B cell (primary cell): ENCODE results near the gene PRR16. TPM values are rescaled to one million over a fixed set of nuclear protein-coding genes. Genes with fewer than 3 reads are reported as not detected.

Experiments
- ATAC-seq: fragments of 200-7000 bp; cut with Tn5 transposase; one replicate; pipeline ENCODE4 v1.10.0; 2021; ENCODE audit warnings: low read depth, mild to moderate bottlenecking, moderate number of reproducible peaks, moderate library complexity
- CTCF ChIA-PET: fragments of 350-600 bp; sonication (Branson Sonifier 250); formaldehyde crosslinking; loops from one replicate; lab custom pipeline; 2021; ENCODE audit warnings: antibody characterized with exemption, inconsistent platforms; lab: Charles Lee
- POLR2A ChIA-PET: fragments of 350-600 bp; sonication (Branson Sonifier 250); formaldehyde crosslinking; loops from one replicate; lab custom pipeline; 2021; ENCODE audit warnings: antibody characterized with exemption; lab: Charles Lee
- DNase-seq: peaks from one replicate; pipeline ENCODE4 v3.0.0; 2013
- H2AFZ ChIP-seq: 2 replicates; pipeline ENCODE4 v1.6.1; 2012; ENCODE audit warnings: mild to moderate bottlenecking, low read depth, low read length; ENCODE audit not compliant: insufficient read depth, poor library complexity, severe bottlenecking
- H3K27ac ChIP-seq, 2 donors: 1 replicate in 1 of 2; 2 replicates in 1 of 2; pipeline ENCODE4 v1.5.1; 2012 to 2013; ENCODE audit warnings: low read length in 2 of 2, mild to moderate bottlenecking in 2 of 2, moderate library complexity in 1 of 2
- H3K27me3 ChIP-seq, 4 experiments: fragments of 200-600 bp in 1 of 4; sonication (generic) in 1 of 4; replicated peaks in 1 of 4; 1 replicate in 2 of 4; 2 replicates in 2 of 4; pipeline versions ENCODE4 v1.6.1 to v1.7.0; 2013 to 2016; ENCODE audit warnings: low read length in 3 of 4, mild to moderate bottlenecking in 2 of 4, mixed read lengths in 1 of 4, moderate library complexity in 1 of 4; ENCODE audit not compliant: insufficient read depth in 4 of 4, control insufficient read depth in 3 of 4; ENCODE audit errors: control extremely low read depth in 1 of 4
- H3K36me3 ChIP-seq, 2 experiments: replicated peaks in 1 of 2; 1 replicate in 1 of 2; 2 replicates in 1 of 2; pipeline versions ENCODE4 v1.6.1 to v1.7.1; 2013; ENCODE audit warnings: low read length in 1 of 2; ENCODE audit not compliant: insufficient read depth in 2 of 2, control insufficient read depth in 1 of 2; ENCODE audit errors: control extremely low read depth in 1 of 2, extremely low read depth in 1 of 2
- H3K4me1 ChIP-seq, 2 donors: fragments of 200-600 bp in 1 of 2; sonication (generic) in 1 of 2; 1 replicate in 1 of 2; 2 replicates in 1 of 2; pipeline versions ENCODE4 v1.5.1 to v1.6.1; 2013 to 2017; ENCODE audit warnings: low read length in 2 of 2; ENCODE audit not compliant: control insufficient read depth in 2 of 2, insufficient read depth in 2 of 2
- H3K4me2 ChIP-seq: replicated peaks from 2 replicates; pipeline ENCODE3; 2012; ENCODE audit warnings: mild to moderate bottlenecking, low read depth, low read length; ENCODE audit not compliant: poor library complexity, severe bottlenecking
- H3K4me3 ChIP-seq, 5 experiments: fragments of 200-600 bp in 1 of 5; sonication (generic) in 1 of 5; 1 replicate in 3 of 5; 2 replicates in 2 of 5; pipeline versions ENCODE4 v1.5.1 to v1.7.0; 2011 to 2016; ENCODE audit warnings: low read length in 4 of 5, mild to moderate bottlenecking in 4 of 5, low read depth in 2 of 5, control low read depth in 1 of 5, moderate library complexity in 1 of 5; ENCODE audit not compliant: insufficient read depth in 1 of 5; ENCODE audit errors: control extremely low read depth in 1 of 5, extremely low read depth in 1 of 5
- H3K79me2 ChIP-seq: fragments of 200-600 bp; sonication (generic); one replicate; pipeline ENCODE4 v1.6.0; 2016; ENCODE audit warnings: low read length; ENCODE audit not compliant: control insufficient read depth, insufficient read depth
- H3K9ac ChIP-seq: fragments of 200-600 bp; sonication (generic); 2 replicates; pipeline ENCODE4 v1.6.1; 2017; ENCODE audit warnings: mild to moderate bottlenecking, low read length, moderate library complexity
- H3K9me3 ChIP-seq, 3 donors: one replicate each; pipeline versions ENCODE4 v1.6.1 to v1.7.1; 2013; ENCODE audit warnings: low read length in 2 of 3; ENCODE audit not compliant: control insufficient read depth in 2 of 3, insufficient read depth in 1 of 3; ENCODE audit errors: control extremely low read depth in 1 of 3
- H4K20me1 ChIP-seq: 2 replicates; pipeline ENCODE4 v1.6.0; 2012; ENCODE audit warnings: mild to moderate bottlenecking, low read length; ENCODE audit not compliant: insufficient read depth, control insufficient read depth, poor library complexity, severe bottlenecking
- H3K27ac Mint-ChIP-seq: one replicate; pipeline ENCODE4 v1.8.0; 2021; ENCODE audit warnings: mixed read lengths
- H3K27me3 Mint-ChIP-seq: one replicate; pipeline ENCODE4 v1.8.0; 2021; ENCODE audit warnings: mixed read lengths
- H3K4me1 Mint-ChIP-seq: one replicate; pipeline ENCODE4 v1.8.0; 2021; ENCODE audit warnings: mixed read lengths
- H3K4me3 Mint-ChIP-seq: one replicate; pipeline ENCODE4 v1.8.0; 2021; ENCODE audit warnings: mixed read lengths
- H3K9me3 Mint-ChIP-seq: one replicate; pipeline ENCODE4 v1.8.0; 2022; ENCODE audit warnings: mixed read lengths; ENCODE audit not compliant: insufficient read depth
- EZH2 ChIP-seq: IDR thresholded peaks from 2 replicates; pipeline ENCODE4 v1.6.1; 2012; ENCODE audit warnings: borderline replicate concordance, low read depth, mild to moderate bottlenecking, moderate library complexity, low read length; ENCODE audit not compliant: insufficient read depth, poor library complexity, severe bottlenecking
- WGBS: methylation state at CpG from one replicate; pipeline ENCODE4 v1.1.5; 2013; ENCODE audit warnings: missing lambda C conversion rate; ENCODE audit not compliant: insufficient coverage; 5-methylcytosine and 5-hydroxymethylcytosine counted together
- intact Hi-C: fragments of 100-400 bp; cut with micrococcal nuclease; formaldehyde crosslinking; loops from one replicate; pipeline ENCODE4 v1.10.0; 2022
- polyA plus RNA-seq: library from polyadenylated mRNA; depleted of rRNA; stranded (reverse); fragments of >200 nt; gene quantifications from 2 replicates; pipeline ENCODE4 v1.2.3, GENCODE V29; 2012
- total RNA-seq, 2 donors: library from RNA; stranded (reverse); fragments of 120-200 nt in 1 of 2; gene quantifications; 1 replicate in 1 of 2; 2 replicates in 1 of 2; pipeline versions ENCODE4 v1.2.3 to v1.2.4, GENCODE V29; 2013 to 2022
- TF ChIP-seq, protein P1 (sequence below): fragments of 200-600 bp; IDR thresholded peaks from one replicate; pipeline ENCODE4 v1.8.0; 2022; ENCODE audit warnings: antibody characterized with exemption, mild to moderate bottlenecking

PRR16 gene
- total and polyA plus RNA-seq, 2 donors (not counting 1 experiment from before 2014, with no cell fraction given) = 0.16 TPM; not detected in 1

DNA sequence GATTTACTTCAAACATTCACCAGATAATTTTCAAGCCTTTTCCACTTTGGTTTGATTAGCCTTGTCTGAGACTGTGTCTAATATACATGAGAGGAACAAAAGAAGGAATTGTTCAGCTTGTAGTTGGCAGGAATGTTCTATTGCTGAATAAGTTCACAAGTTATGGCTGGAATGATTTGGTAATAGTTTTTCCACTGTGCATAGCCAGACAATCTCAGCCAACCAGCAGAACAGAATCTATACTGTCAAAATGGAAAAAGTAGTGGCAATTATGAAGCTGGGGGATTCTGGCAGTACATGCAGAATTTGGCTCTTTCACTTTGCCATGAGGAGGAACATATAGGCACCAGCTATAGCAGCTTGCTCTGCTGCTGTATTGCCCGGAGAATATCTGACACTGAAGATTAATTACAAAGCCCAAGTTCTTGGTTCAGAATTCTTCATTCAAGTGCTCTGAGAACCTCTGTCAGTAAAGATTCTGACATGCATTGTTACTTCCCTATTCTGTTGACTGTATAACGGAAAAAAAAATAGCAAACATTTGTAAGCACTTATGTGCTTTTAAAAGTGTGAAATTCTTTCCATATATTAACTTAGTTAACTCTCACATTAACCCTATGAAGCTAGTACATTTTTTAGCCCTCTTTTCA is 150.6 kb downstream of the PRR16 start:
- no peak overlapping the region for H2AFZ ChIP-seq
- TF ChIP-seq EZH2 = no peak
- TF ChIP-seq, protein P1, sequence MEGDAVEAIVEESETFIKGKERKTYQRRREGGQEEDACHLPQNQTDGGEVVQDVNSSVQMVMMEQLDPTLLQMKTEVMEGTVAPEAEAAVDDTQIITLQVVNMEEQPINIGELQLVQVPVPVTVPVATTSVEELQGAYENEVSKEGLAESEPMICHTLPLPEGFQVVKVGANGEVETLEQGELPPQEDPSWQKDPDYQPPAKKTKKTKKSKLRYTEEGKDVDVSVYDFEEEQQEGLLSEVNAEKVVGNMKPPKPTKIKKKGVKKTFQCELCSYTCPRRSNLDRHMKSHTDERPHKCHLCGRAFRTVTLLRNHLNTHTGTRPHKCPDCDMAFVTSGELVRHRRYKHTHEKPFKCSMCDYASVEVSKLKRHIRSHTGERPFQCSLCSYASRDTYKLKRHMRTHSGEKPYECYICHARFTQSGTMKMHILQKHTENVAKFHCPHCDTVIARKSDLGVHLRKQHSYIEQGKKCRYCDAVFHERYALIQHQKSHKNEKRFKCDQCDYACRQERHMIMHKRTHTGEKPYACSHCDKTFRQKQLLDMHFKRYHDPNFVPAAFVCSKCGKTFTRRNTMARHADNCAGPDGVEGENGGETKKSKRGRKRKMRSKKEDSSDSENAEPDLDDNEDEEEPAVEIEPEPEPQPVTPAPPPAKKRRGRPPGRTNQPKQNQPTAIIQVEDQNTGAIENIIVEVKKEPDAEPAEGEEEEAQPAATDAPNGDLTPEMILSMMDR = no peak
- ChIA-PET POLR2A (no interaction called here), CTCF (no interaction called here)
- H3K9me3 ChIP-seq = peaks cover 0 to 7% (median 0%) of the 10 kb centered on the region in 3 donors
- WGBS = 0% methylated on average over 1 of the region's 2 CpGs
- H3K4me1 ChIP-seq = no peaks in the 10 kb centered on the region
- H3K79me2 ChIP-seq = no peaks in the 10 kb centered on the region
- H3K4me3 Mint-ChIP-seq = no peak overlapping the region
- H3K9ac ChIP-seq = no peak overlapping the region
- intact Hi-C loops = no loop called here
- no peaks in the 10 kb centered on the region for H3K36me3 ChIP-seq
- H3K27me3 Mint-ChIP-seq = no peaks in the 10 kb centered on the region
- ATAC-seq (no peak), DNase-seq (no peak)
- no peaks in the 10 kb centered on the region for H3K27me3 ChIP-seq
- H3K4me1 Mint-ChIP-seq = no peaks in the 10 kb centered on the region
- H3K4me2 ChIP-seq = no peak overlapping the region
- no peaks in the 10 kb centered on the region for H4K20me1 ChIP-seq
- no peak overlapping the region for H3K27ac ChIP-seq
- H3K4me3 ChIP-seq = no peak overlapping the region
- no peak overlapping the region for H3K27ac Mint-ChIP-seq
- no peaks in the 10 kb centered on the region for H3K9me3 Mint-ChIP-seq

DNA sequence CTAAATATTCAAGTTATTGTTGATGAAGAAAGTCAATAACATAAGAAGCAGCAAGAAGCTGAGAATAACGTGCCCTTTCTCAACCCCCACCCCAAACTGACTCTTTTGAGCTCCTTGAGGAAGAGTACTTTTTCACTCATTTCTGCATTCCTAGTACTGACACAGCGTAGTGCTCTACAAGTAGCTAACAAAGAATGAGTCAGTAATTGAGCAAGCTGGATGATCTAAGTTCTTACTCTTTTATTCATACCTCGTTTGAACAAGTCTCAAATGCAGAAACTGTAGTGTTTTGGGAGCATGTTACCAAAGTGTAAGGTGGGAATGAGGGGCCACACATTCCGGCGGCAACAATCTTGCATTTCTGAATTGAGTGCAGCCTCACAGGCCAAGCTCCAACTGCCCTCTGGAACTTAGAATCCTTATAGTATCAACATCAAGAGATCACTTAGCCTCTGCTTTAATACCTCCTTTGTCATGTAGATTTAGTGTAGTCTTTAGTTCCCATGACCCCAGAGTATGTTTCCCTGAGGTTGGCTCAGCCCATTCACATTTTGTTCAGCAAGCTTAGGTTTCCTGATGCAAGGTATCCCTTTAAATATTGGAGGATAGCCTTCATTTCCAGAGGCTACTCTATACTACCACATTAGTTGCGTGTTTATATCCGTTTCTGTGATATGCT is 152.0 kb downstream of the PRR16 start:
- intact Hi-C loops = no loop called here
- Mint-ChIP-seq H3K27me3 (no peaks in the 10 kb centered on the region), H3K9me3 (no peaks in the 10 kb centered on the region), H3K4me3 (no peak overlapping the region), H3K27ac (no peak overlapping the region), H3K4me1 (no peaks in the 10 kb centered on the region)
- no peak overlapping the region for H3K4me2 ChIP-seq
- ChIA-PET CTCF (no interaction called here), POLR2A (no interaction called here)
- no peak overlapping the region for H2AFZ ChIP-seq
- ATAC-seq (no peak), DNase-seq (no peak)
- no peak for TF ChIP-seq EZH2
- TF ChIP-seq, protein P1 = no peak
- peaks cover 0 to 7% (median 0%) of the 10 kb centered on the region in 3 donors for H3K9me3 ChIP-seq
- H3K79me2 ChIP-seq = no peaks in the 10 kb centered on the region
- no peak overlapping the region for H3K9ac ChIP-seq
- H3K36me3 ChIP-seq = no peaks in the 10 kb centered on the region
- H3K4me1 ChIP-seq = no peaks in the 10 kb centered on the region
- H4K20me1 ChIP-seq = no peaks in the 10 kb centered on the region
- H3K27me3 ChIP-seq = no peaks in the 10 kb centered on the region
- H3K27ac ChIP-seq = no peak overlapping the region
- no CpG with 5 or more reads among the region's 7 CpGs for WGBS
- H3K4me3 ChIP-seq = no peak overlapping the region
